Activated effector memory CD4-positive, alpha-beta T cell treated with Interleukin-2 at 50 U/mL for 16 hours (primary cell): ENCODE results near the gene FOXA1.

Experiments
- DNase-seq: peaks from one replicate; pipeline ENCODE4 v3.0.0-alpha.2; 2020

FOXA1 gene

GRCh38 chr14:37594971-37595808 lies at the start of gene FOXA1, which contains the start of gene TTC6:
Gene FOXA1 (minus strand): TSS chr14:37595249. CDS start chr14:37594972, 277 bp downstream.
Gene TTC6 (plus strand): TSS chr14:37595629. CDS start chr14:37622065, 26,436 bp downstream.
- no peak for DNase-seq

- DNase-seq, result no peak
Measured at GRCh38 chr14:37643701-37644100, 48.7 kb upstream of the FOXA1 start.

- DNase-seq, result no peak
Measured at GRCh38 chr14:37642125-37642524, 47.1 kb upstream of the FOXA1 start.

- DNase-seq, result no peak
Measured at GRCh38 chr14:37641117-37641516, 46.1 kb upstream of the FOXA1 start.

- DNase-seq, result no peak
Measured at GRCh38 chr14:37638599-37638998, 43.5 kb upstream of the FOXA1 start.

GRCh38 chr14:37637341-37637740 lies 42.3 kb upstream of the FOXA1 start:
- no peak for DNase-seq

- DNase-seq, result no peak
Measured at GRCh38 chr14:37625597-37626595, 30.8 kb upstream of the FOXA1 start.

GRCh38 chr14:37623971-37624370 lies 28.9 kb upstream of the FOXA1 start:
- no peak for DNase-seq

GRCh38 chr14:37623426-37623951 lies 28.4 kb upstream of the FOXA1 start:
- no peak for DNase-seq

- DNase-seq, result no peak
Measured at GRCh38 chr14:37622231-37622923, 27.3 kb upstream of the FOXA1 start.

- no peak for DNase-seq
Measured at GRCh38 chr14:37620856-37621255, 25.8 kb upstream of the FOXA1 start.

- no peak for DNase-seq
Measured at GRCh38 chr14:37618498-37619028, 23.5 kb upstream of the FOXA1 start.

- DNase-seq, result no peak
Measured at GRCh38 chr14:37617864-37618365, 22.9 kb upstream of the FOXA1 start.

GRCh38 chr14:37616853-37617252 lies 21.8 kb upstream of the FOXA1 start:
- no peak for DNase-seq

GRCh38 chr14:37615582-37616289 lies 20.7 kb upstream of the FOXA1 start:
- DNase-seq, result no peak

GRCh38 chr14:37610945-37611523 lies 16.0 kb upstream of the FOXA1 start:
- DNase-seq, result no peak

- DNase-seq, result no peak
Measured at GRCh38 chr14:37608649-37609048, 13.6 kb upstream of the FOXA1 start.

GRCh38 chr14:37606678-37607077 lies 11.6 kb upstream of the FOXA1 start:
- no peak for DNase-seq

GRCh38 chr14:37603688-37604251 lies 8.7 kb upstream of the FOXA1 start:
- no peak for DNase-seq

- no peak for DNase-seq
Measured at GRCh38 chr14:37602605-37603453, 7.8 kb upstream of the FOXA1 start.
